ENCODE measurements around the gene SFXN5.
A peak's percentile ranks its signal among the peaks of the same experiment; 100 is the strongest.
"Not testable (repeated sequence)": the region's sequence is repeated elsewhere in the genome, so short reads cannot be mapped to it uniquely, and the experiment has no call there.

The SFXN5 gene

GRCh38 chr2:73078457-73079411 is 7.2 kb upstream of the SFXN5 start:
- no peak for DNase-seq (ENCODE audit: low read depth, low spot score)

GRCh38 chr2:73077424-73077795 is 5.9 kb upstream of the SFXN5 start:
- no peak for DNase-seq (ENCODE audit: low read depth, low spot score)

- DNase-seq (ENCODE audit: low read depth, low spot score), result no peak
These were observed 5.3 kb upstream of the SFXN5 start for GRCh38 chr2:73076701-73077423.

DNA sequence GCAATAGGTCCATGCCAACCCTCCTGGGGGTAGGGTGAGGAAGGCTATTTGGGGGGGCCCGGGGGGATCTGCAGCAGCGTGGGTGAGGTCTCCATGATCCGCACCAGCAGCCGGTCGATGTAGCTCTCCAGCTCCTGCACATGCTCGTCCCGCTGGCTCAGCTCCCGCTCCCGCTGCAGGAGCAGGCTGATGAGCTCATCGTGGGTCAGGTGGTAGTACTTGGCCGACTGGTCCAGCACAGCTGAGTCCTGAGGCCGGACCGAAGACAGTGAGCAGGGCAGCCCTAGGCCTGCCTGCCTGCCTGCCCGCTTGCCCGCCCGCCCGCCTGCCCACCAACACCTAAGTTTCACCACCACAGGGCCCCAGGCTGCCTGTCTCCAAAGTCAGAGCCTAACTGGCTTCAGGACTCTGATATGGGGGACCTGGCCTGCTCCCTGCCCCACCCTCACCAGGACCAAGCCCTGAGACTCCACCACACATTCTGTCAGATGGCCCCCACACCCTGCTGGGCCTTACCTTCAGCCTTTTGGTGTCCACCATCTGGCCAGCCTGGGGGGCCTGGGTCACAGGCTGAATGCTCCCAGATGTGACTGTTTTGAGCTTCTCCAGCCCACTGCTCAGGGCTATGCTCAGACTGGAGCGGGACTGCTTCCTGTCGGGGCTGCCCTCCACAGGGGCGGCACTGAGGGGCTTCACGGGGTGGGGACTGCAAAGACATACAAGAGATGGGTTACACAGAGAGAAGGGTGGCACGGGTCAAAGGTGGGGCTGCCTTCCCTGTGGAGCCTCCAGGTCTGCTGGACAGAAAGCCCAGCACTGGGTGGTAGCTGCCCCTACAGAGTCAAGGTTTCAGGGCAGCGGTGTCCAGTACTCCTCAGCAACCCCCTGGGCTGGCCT is 4.2 kb upstream of the SFXN5 start:
- peak; percentile 55 for DNase-seq (ENCODE audit: low read depth, low spot score)

- no peak for DNase-seq (ENCODE audit: low read depth, low spot score)
These were observed 2.9 kb upstream of the SFXN5 start for GRCh38 chr2:73074110-73075069.

DNA sequence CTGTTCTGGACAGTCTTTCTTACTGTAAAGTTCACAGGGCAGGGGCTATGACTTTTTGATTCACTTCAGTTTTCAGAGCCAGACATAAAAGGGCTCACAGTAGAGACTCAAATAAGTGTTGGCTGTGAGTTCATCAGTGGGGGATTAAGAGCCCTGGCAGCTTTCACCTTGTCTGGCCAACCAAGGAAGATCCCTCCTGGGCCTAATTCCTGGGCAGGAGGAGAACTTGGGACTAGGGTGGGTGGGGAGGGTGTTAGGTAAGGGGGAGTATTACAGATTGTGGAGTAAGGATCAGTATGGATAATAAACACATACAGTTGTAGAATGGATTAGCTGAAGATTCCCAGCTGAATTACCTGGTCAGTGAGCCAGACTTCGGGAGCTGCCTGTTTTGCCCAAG is 904 bp upstream of the SFXN5 start:
- no peak for DNase-seq (ENCODE audit: low read depth, low spot score)

DNA sequence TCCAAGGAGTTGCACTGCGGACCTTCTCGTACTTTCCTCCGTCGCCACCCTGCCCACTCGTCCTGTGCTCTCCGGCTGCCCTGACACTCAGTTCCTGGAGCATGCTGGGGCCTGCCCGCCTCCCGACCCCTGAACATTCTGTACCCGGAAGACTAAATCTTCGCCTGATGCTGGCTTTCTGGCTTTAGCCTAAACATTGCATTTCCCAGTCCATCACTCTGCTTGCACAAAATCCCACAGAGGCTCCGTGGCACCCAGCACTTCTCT is 550 bp upstream of the SFXN5 start:
- DNase-seq (ENCODE audit: low read depth, low spot score), result no peak

DNA sequence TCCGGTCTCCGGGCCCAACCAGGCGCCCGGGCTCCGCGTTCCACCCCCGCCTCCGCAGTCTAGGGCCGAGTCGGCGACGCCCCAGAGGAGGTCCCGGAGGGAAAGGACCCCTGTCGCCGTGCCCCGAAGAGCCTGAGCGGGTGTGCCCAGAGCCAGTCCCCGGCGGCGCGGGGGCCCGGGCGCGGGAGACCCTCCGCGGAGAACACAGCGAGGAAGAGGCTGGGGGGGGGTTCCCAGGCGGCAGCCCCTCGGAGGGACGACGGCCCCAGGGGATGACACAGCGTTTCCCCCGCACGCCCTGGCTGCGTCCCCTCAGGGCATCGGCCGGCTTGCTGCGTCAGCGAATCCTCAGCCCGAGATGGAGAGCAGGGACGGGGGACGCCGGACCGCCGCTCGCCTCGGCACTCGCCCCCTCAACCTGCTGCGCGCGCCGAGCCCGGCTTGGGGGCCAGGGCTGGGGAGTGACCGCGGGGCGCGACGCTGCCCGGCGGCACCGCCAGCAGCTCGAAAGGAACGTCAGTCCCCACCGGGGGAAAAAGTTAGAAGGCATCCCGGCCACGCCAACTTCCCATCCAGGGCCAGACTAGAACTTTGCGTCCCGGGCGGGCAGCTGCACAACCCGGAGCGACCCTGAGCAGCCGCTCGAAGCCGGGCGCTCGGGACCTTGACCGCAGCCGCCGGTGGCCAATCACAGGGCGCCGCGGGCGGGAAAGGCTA is 711 bp downstream of the SFXN5 start:
- DNase-seq (ENCODE audit: low read depth, low spot score), result peak; percentile 70

DNA sequence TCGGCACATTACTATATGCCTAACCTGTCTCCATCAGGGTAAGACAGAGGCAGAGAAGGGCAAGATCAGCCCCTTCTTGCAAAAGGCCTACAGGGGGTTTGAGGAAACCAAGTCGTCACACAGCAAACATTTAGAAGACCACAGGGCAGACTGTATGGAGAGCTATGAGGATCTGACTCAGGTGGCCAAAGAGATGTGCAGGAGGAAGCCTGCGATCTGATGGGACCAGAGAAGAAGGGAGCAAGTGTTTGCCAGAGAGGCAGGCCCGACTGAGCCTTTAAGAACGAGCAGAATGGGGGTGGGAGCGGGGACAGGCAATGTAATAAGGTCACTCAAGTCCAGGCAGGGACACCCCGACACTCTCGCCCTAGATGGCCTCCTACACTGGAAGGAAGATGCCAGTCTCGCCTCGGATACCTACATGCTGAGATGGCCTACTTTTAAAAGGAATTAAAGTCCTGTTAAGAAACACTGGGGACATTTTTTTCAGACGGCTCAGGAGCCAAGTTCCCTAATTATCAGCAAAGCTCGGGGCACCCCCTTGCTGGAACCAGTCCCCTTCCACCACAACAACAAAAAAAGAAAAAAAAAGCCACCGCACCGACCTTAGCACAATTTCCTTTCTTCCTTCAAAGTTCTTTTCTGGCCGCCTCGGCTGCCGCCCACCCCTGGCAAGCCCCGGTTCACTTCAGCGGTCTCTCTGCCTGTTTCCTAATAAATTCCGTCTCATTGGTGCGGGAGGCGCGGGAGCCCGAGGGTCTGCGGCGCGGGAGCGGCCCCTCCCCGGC is 1.5 kb downstream of the SFXN5 start:
- DNase-seq (ENCODE audit: low read depth, low spot score), result peak; percentile 38

- no peak for DNase-seq (ENCODE audit: low read depth, low spot score)
These were observed 2.3 kb downstream of the SFXN5 start for GRCh38 chr2:73069041-73069854.

GRCh38 chr2:73068147-73068546 is 3.4 kb downstream of the SFXN5 start:
- DNase-seq (ENCODE audit: low read depth, low spot score), result no peak

DNA sequence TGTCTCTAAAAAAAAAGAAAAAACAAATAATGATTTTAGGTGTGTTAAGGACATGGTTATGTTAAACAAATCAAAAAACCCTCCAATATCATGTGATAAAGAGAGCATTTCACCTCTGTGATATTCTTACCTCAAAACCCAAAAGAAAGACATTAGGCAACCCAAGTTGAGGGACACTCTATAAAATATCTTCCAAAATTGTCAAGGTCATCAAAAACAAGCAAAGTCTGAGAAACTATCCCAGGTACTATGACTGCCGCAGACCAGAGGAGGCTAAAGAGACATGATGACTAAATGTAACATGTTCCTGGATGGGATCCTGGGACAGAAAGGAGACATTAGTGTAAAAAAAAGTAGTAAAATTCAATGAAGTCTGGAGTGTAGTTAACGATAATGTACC is 4.5 kb downstream of the SFXN5 start:
- DNase-seq (ENCODE audit: low read depth, low spot score), result no peak

DNA sequence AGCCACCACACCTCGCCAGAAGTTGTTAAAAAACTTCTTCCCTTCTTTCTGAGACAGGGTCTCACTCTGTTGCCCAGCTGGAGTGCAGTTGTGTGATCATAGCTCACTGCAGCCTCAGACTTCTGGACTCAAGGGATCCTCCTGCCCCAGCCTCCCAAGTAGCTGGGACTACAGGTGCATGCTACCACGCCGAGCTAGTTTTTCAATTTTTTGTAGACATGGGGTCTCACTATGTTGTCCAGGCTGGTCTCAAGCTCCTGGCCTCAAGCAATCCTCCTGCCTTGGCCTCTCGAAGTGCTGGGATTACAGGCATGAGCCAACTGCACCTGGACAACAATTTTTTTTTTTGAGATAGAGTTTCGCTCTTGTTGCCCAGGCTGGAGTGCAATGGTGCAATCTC is 6.4 kb downstream of the SFXN5 start:
- not testable (repeated sequence) for DNase-seq (ENCODE audit: low read depth, low spot score)

DNA sequence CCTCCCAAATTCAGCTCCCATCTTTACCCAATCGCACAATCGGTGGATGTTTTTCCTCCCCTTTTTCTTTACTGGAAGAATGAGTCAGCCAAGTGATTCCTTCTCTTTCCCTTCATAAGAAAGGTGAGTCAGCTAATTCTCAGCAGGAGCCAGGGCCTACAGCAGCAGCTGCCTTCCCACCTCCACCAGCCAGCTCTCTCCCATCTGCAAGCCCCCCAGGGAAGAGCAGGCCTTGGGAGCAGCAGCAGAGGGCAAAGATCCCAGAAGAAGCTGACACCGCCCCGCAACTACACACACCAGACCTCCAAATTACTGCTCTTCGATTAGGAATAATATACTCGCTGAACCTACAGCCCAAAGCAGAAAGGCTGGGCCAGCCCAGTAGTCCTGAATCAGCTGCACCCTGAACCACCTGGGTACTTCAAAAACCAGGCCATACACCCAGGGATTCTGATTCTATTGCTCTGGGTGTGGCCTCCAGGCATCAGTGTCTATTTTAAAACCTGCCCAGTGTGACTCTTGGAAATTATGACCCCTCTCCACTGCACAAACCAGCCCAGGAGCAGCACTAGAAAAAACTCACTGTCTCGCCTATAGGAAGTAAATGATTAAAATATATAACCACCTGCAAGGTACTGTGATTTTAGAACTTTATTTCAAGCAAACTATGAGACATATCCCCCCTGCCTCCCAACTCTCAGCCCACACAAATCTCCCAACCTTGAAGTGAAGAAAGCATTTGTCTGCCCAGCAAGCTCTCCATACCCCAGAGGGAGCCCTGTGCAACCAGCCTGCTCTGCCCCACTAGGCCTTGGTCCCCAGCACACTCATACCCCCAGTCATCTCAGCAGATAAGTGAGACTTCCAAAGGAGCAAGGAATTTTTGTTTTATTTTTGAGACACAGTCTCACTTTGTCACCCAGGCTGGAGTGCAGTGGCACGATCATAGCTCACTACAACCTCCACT is 7.3 kb downstream of the SFXN5 start:
- DNase-seq (ENCODE audit: low read depth, low spot score), result peak; percentile 86

GRCh38 chr2:73063472-73063871 is 8.0 kb downstream of the SFXN5 start:
- DNase-seq (ENCODE audit: low read depth, low spot score), result no peak

GRCh38 chr2:73059106-73059505 is 12.4 kb downstream of the SFXN5 start:
- peak; percentile 56 for DNase-seq (ENCODE audit: low read depth, low spot score)

DNA sequence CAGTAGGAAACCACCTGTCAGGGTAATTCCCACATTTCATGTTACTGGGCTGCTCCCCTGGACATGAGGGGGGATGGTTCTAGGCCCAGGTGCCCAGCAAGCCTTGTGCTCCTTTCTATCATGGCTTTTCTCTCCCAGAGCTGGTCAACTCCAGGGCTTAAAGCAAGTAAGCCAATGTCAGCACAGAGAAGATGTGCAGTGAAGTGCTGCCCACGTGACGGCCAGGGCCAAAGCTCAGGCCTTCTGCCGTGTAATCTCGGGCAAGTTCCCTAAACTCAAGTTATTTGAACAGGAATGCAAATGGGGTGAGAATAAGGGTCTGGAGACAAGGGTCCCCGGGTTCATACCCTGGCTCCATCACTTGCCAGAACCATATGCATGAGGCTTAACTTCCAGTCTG is 16.5 kb downstream of the SFXN5 start:
- no peak for DNase-seq (ENCODE audit: low read depth, low spot score)
